ENCODE results near the gene ASTL.

DNA sequence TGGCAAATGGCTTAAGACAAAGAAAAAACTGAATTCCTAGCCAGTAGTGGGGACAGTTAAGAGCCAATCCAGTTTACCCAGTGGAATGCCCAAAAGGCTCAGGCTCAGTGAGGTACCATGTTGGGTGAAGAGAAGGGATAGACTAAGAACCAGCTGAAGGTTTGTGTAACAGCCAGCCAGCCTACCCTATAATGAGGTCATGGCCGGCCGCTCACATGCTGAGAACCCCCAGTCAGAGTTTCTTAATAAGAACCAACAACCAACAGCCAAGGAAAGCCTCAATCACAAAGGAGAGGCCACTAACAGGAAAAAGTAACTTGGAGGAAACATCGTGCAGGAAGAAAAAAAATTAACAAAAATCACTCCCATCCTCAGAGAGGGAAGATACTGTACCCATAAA, 32.3 kb upstream of the ASTL start:
- TF ChIP-seq, protein P1, sequence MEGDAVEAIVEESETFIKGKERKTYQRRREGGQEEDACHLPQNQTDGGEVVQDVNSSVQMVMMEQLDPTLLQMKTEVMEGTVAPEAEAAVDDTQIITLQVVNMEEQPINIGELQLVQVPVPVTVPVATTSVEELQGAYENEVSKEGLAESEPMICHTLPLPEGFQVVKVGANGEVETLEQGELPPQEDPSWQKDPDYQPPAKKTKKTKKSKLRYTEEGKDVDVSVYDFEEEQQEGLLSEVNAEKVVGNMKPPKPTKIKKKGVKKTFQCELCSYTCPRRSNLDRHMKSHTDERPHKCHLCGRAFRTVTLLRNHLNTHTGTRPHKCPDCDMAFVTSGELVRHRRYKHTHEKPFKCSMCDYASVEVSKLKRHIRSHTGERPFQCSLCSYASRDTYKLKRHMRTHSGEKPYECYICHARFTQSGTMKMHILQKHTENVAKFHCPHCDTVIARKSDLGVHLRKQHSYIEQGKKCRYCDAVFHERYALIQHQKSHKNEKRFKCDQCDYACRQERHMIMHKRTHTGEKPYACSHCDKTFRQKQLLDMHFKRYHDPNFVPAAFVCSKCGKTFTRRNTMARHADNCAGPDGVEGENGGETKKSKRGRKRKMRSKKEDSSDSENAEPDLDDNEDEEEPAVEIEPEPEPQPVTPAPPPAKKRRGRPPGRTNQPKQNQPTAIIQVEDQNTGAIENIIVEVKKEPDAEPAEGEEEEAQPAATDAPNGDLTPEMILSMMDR (IDR thresholded peaks at IDR 0.05; ENCODE audit: low read depth, low read length, missing input control): no peak
- TF ChIP-seq YY1 (IDR thresholded peaks at IDR 0.05) (no peak), EGR1 (IDR thresholded peaks at IDR 0.05; ENCODE audit: low read depth in 2 of 2) (no peak), JUND (IDR thresholded peaks at IDR 0.05) (no peak), SP1 (IDR thresholded peaks at IDR 0.05) (no peak), RAD21 (IDR thresholded peaks at IDR 0.05) (no peak), TAF1 (conservative IDR thresholded peaks at IDR 0.05) (no peak), NR2F2 (IDR thresholded peaks at IDR 0.05) (no peak), FOXA2 (IDR thresholded peaks at IDR 0.05) (no peak), GABPA (IDR thresholded peaks at IDR 0.05 in 1 of 2, conservative IDR thresholded peaks at IDR 0.05 in 1 of 2) (no peak)
- TF ChIP-seq, protein P2, sequence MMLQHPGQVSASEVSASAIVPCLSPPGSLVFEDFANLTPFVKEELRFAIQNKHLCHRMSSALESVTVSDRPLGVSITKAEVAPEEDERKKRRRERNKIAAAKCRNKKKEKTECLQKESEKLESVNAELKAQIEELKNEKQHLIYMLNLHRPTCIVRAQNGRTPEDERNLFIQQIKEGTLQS (IDR thresholded peaks at IDR 0.05): no peak
- TF ChIP-seq, protein P3, sequence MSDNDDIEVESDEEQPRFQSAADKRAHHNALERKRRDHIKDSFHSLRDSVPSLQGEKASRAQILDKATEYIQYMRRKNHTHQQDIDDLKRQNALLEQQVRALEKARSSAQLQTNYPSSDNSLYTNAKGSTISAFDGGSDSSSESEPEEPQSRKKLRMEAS (IDR thresholded peaks at IDR 0.05): no peak
- TF ChIP-seq, protein P4, sequence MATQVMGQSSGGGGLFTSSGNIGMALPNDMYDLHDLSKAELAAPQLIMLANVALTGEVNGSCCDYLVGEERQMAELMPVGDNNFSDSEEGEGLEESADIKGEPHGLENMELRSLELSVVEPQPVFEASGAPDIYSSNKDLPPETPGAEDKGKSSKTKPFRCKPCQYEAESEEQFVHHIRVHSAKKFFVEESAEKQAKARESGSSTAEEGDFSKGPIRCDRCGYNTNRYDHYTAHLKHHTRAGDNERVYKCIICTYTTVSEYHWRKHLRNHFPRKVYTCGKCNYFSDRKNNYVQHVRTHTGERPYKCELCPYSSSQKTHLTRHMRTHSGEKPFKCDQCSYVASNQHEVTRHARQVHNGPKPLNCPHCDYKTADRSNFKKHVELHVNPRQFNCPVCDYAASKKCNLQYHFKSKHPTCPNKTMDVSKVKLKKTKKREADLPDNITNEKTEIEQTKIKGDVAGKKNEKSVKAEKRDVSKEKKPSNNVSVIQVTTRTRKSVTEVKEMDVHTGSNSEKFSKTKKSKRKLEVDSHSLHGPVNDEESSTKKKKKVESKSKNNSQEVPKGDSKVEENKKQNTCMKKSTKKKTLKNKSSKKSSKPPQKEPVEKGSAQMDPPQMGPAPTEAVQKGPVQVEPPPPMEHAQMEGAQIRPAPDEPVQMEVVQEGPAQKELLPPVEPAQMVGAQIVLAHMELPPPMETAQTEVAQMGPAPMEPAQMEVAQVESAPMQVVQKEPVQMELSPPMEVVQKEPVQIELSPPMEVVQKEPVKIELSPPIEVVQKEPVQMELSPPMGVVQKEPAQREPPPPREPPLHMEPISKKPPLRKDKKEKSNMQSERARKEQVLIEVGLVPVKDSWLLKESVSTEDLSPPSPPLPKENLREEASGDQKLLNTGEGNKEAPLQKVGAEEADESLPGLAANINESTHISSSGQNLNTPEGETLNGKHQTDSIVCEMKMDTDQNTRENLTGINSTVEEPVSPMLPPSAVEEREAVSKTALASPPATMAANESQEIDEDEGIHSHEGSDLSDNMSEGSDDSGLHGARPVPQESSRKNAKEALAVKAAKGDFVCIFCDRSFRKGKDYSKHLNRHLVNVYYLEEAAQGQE (IDR thresholded peaks at IDR 0.05): no peak

Measured in liver (tissue), 3 donors.